GM12878 (cell line): ENCODE data around the gene NINJ1. TPM values are rescaled to one million over a fixed set of nuclear protein-coding genes. Genes with fewer than 3 reads are reported as not detected.

ENCODE experiments used
- ATAC-seq: fragments of 200-7000 bp; cut with Tn5 transposase; 3 replicates; pipeline ENCODE4 v1.9.1; 2020; ENCODE audit warnings: mild to moderate bottlenecking, moderate library complexity
- BruUV-seq: library from RNA; stranded (reverse); fragments of 400-500 nt; replicated peaks from 2 replicates; lab custom pipeline; 2021; lab: Mats Ljungman, UMichigan
- CTCF ChIA-PET: fragments of 300-600 bp; sonication (Branson Sonifier 250); formaldehyde crosslinking; extraction: SDS; loops from one replicate; lab custom pipeline; 2021; ENCODE audit warnings: inconsistent platforms; lab: Yijun Ruan, JAX
- POLR2A ChIA-PET: fragments of 350-600 bp; formaldehyde crosslinking; extraction: SDS; loops from one replicate; lab custom pipeline; 2021; ENCODE audit warnings: inconsistent platforms; lab: Charles Lee
- RAD21 ChIA-PET: fragments of 300-600 bp; sonication (Branson Sonifier 250); formaldehyde crosslinking; loops from one replicate; lab custom pipeline; 2023; ENCODE audit warnings: antibody characterized with exemption; ENCODE audit not compliant: unreplicated experiment; lab: Charles Lee
- SMC1A ChIA-PET: fragments of 300-600 bp; sonication (Branson Sonifier 250); formaldehyde crosslinking; loops from one replicate; lab custom pipeline; 2023; ENCODE audit not compliant: unreplicated experiment, uncharacterized antibody; lab: Charles Lee
- DNase-seq: peaks from one replicate; pipeline ENCODE4 v3.0.0-alpha.2; 2011; ENCODE audit warnings: low read depth, low spot score
- FAIRE-seq: peaks from 3 replicates; lab custom pipeline; 2011; peaks lifted over from hg19 to GRCh38; lab: Jason Lieb, UNC
- H2AFZ ChIP-seq: 2 replicates; pipeline ENCODE4 v1.6.0; 2011; ENCODE audit warnings: low read depth, low read length, control low read depth; ENCODE audit not compliant: control insufficient read depth
- H3K27ac ChIP-seq: 2 replicates; pipeline ENCODE4 v1.5.1; 2011; ENCODE audit warnings: control low read depth; ENCODE audit not compliant: control insufficient read depth, insufficient read depth
- H3K27me3 ChIP-seq, 2 experiments: replicated peaks in 1 of 2; 2 replicates each; pipeline versions ENCODE4 v1.6.0 to v1.6.1; 2011; ENCODE audit warnings: low read length in 1 of 2; ENCODE audit not compliant: control insufficient read depth in 2 of 2, insufficient read depth in 2 of 2
- H3K36me3 ChIP-seq, 2 experiments: 2 replicates each; pipeline ENCODE4 v1.5.1; 2011; ENCODE audit warnings: low read length in 1 of 2; ENCODE audit not compliant: control insufficient read depth in 2 of 2, insufficient read depth in 2 of 2
- H3K4me1 ChIP-seq: 2 replicates; pipeline ENCODE4 v1.6.1; 2011; ENCODE audit warnings: mild to moderate bottlenecking, low read length, moderate library complexity, mixed read lengths; ENCODE audit not compliant: control insufficient read depth, insufficient read depth
- H3K4me2 ChIP-seq: 2 replicates; pipeline ENCODE4 v1.6.0; 2011; ENCODE audit warnings: control low read depth; ENCODE audit not compliant: control insufficient read depth, insufficient read depth
- H3K4me3 ChIP-seq: fragments of 200-600 bp; sonication (generic); 2 replicates; pipeline ENCODE4 v1.5.1; 2016
- H3K79me2 ChIP-seq: 2 replicates; pipeline ENCODE4 v1.6.0; 2011; ENCODE audit warnings: low read length; ENCODE audit not compliant: control insufficient read depth, insufficient read depth
- H3K9ac ChIP-seq: 2 replicates; pipeline ENCODE4 v1.8.0; 2011; ENCODE audit warnings: low read length, control low read depth, mixed read lengths; ENCODE audit not compliant: control insufficient read depth, insufficient read depth
- H3K9me3 ChIP-seq: replicated peaks from 3 replicates; pipeline ENCODE4 v1.5.1; 2011; ENCODE audit warnings: mild to moderate bottlenecking, low read length; ENCODE audit not compliant: control insufficient read depth, insufficient read depth
- H4K20me1 ChIP-seq: 2 replicates; pipeline ENCODE4 v1.6.0; 2011; ENCODE audit not compliant: control insufficient read depth, insufficient read depth
- CBFB ChIP-seq: IDR thresholded peaks from 2 replicates; pipeline ENCODE4 v1.6.1; 2016; ENCODE audit warnings: antibody characterized with exemption, low read depth
- DPF2 ChIP-seq: fragments of 450-650 bp; IDR thresholded peaks from 2 replicates; pipeline ENCODE4 v1.6.1; 2017; ENCODE audit warnings: mild to moderate bottlenecking
- ETV6 ChIP-seq, 2 experiments: fragments of 450-650 bp in 1 of 2; IDR thresholded peaks in 1 of 2; conservative IDR thresholded peaks in 1 of 2; 2 replicates each; pipeline ENCODE4 v1.6.1; 2014; ENCODE audit warnings: antibody characterized with exemption in 1 of 2, borderline replicate concordance in 1 of 2, low read depth in 1 of 2, mild to moderate bottlenecking in 1 of 2, moderate library complexity in 1 of 2
- JUND ChIP-seq: IDR thresholded peaks from 2 replicates; pipeline ENCODE4 v1.6.1; 2012; ENCODE audit warnings: low read depth, mild to moderate bottlenecking, low read length, improper control_type of control experiment, moderate library complexity
- LARP7 ChIP-seq: fragments of 450-650 bp; IDR thresholded peaks from 2 replicates; pipeline ENCODE4 v1.6.1; 2017; ENCODE audit warnings: mild to moderate bottlenecking
- MYB ChIP-seq: fragments of 150-350 bp; IDR thresholded peaks from 2 replicates; pipeline ENCODE4 v1.6.1; 2014; ENCODE audit warnings: mild to moderate bottlenecking, low read depth, low read length, borderline replicate concordance
- PAX5 ChIP-seq: IDR thresholded peaks from 2 replicates; pipeline ENCODE4 v1.6.1; 2011; ENCODE audit warnings: low read depth, low read length, borderline replicate concordance
- POLR2A ChIP-seq: IDR thresholded peaks from 2 replicates; pipeline ENCODE4 v1.6.1; 2011; ENCODE audit warnings: low read depth, mild to moderate bottlenecking, low read length
- POLR2AphosphoS5 ChIP-seq: IDR thresholded peaks from 2 replicates; pipeline ENCODE4 v1.6.1; 2011; ENCODE audit warnings: mild to moderate bottlenecking, low read length, inconsistent platforms
- SPI1 ChIP-seq: IDR thresholded peaks from 2 replicates; pipeline ENCODE4 v1.6.1; 2011; ENCODE audit warnings: low read depth, mild to moderate bottlenecking, low read length, moderate library complexity, borderline replicate concordance; ENCODE audit not compliant: insufficient read depth
- SUZ12 ChIP-seq: fragments of 200-600 bp; sonication (generic); IDR thresholded peaks from one replicate; pipeline ENCODE4 v1.6.1; 2018; ENCODE audit warnings: antibody characterized with exemption, mild to moderate bottlenecking; ENCODE audit not compliant: unreplicated experiment
- TCF3 ChIP-seq: IDR thresholded peaks from 2 replicates; pipeline ENCODE4 v1.6.1; 2012; ENCODE audit warnings: low read depth, mild to moderate bottlenecking, low read length, borderline replicate concordance; ENCODE audit not compliant: insufficient read depth
- YBX1 ChIP-seq: fragments of 450-650 bp; IDR thresholded peaks from 2 replicates; pipeline ENCODE4 v1.6.1; 2016; ENCODE audit warnings: antibody characterized with exemption
- WGBS: methylation state at CpG from one replicate; pipeline ENCODE4 v1.1.6; 2016; ENCODE audit warnings: low lambda C conversion rate; ENCODE audit not compliant: insufficient replicate concordance, insufficient coverage; ENCODE audit errors: missing lambda C conversion rate; 5-methylcytosine and 5-hydroxymethylcytosine counted together
- in situ Hi-C: fragments of 300-500 bp; cut with MboI; formaldehyde crosslinking; loops from 9 replicates; pipeline ENCODE4 v1.14.3; 2018; ENCODE audit warnings: mixed read lengths
- intact Hi-C: fragments of 100-400 bp; cut with micrococcal nuclease; formaldehyde crosslinking; loops from one replicate; pipeline ENCODE4 v1.14.2; 2022; ENCODE audit not compliant: unreplicated experiment
- polyA plus RNA-seq, 11 experiments: library from polyadenylated mRNA; depleted of rRNA in 4 of 11; unstranded in 6 of 11; stranded (reverse) in 5 of 11; fragments of >200 nt; fragmentation: Nextera tagmentation in 4 of 11; fragmentation: Illumina TruSeq in 1 of 11; extraction: Ambion mirVana in 4 of 11; extraction: Trizol in 1 of 11; gene quantifications; 1 replicate in 1 of 11; 2 replicates in 10 of 11; pipeline versions ENCODE4 v1.2.1 to v1.2.3, GENCODE V29; 2011 to 2016; ENCODE audit warnings: inconsistent platforms in 2 of 11, missing spikeins in 2 of 11, low read depth in 1 of 11
- total RNA-seq, 4 experiments: library from RNA; depleted of rRNA in 3 of 4; stranded (reverse); fragments of >200 nt in 3 of 4; fragmentation: Illumina TruSeq in 1 of 4; extraction: Trizol in 1 of 4; gene quantifications; 2 replicates each; pipeline versions ENCODE4 v1.2.1 to v1.2.3, GENCODE V29; 2013 to 2021
- TF ChIP-seq, protein P1 (sequence below): IDR thresholded peaks from 2 replicates; pipeline ENCODE4 v1.6.1; 2011; ENCODE audit warnings: borderline replicate concordance, low read depth, mild to moderate bottlenecking, moderate library complexity, mixed read lengths, low read length; ENCODE audit not compliant: insufficient read depth; ENCODE audit errors: extremely low read length
- TF ChIP-seq, protein P2 (sequence below): fragments of 450-650 bp; IDR thresholded peaks from 2 replicates; pipeline ENCODE4 v1.6.1; 2017; ENCODE audit warnings: low read depth, mild to moderate bottlenecking, moderate library complexity

The NINJ1 gene
- total and polyA plus RNA-seq, 10 of the 15 experiments (the other 5 are each of a cell fraction or from before 2014, with no cell fraction given) = 0.64 to 33.5 (median 17.1) TPM

DNA sequence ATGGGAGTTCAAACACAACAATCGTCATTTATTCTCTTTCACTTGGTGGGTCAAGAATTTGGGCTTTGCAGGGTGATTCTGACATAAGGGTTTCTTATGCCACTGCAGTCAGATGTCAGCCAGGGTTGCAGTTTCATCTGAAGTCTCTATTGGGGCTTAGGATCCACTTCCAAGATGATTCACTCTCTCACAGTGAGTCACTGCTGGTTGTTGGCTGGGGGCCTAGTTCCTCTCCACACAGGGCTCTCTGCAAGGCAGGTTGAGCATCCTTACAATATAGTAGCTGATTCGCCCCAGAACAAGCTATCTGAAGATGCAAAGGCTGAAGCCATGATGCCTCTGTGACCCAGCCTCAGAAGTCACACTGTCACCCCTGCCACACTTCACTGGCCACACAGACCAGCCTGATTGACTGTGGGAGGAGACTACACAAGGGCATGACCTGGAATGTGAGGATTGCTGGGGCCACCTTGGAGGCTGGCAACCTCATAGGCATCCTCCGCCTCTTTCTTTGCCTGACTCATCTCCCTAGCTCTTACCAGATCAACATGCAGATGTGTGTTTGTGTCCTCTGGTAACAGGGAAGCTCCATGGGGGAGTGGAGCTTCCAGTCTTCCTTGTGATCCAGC lies 42.5 kb downstream of the NINJ1 start (continued):
- TF ChIP-seq, protein P1, sequence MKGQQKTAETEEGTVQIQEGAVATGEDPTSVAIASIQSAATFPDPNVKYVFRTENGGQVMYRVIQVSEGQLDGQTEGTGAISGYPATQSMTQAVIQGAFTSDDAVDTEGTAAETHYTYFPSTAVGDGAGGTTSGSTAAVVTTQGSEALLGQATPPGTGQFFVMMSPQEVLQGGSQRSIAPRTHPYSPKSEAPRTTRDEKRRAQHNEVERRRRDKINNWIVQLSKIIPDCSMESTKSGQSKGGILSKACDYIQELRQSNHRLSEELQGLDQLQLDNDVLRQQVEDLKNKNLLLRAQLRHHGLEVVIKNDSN = no peak
- peak; percentile 62; the same call in 1 of the 2 replicates for TF ChIP-seq SPI1
- peak; percentile 38; the same call in 1 of the 2 replicates for TF ChIP-seq JUND
- 0 out of 2 replicates have a peak, but pooled peaks have one; percentile 20 for TF ChIP-seq TCF3
- TF ChIP-seq ETV6 (conservative IDR thresholded peaks at IDR 0.05 in 1 of 2, IDR thresholded peaks at IDR 0.05 in 1 of 2; ENCODE audit: borderline replicate concordance in 1 of 2, low read depth in 1 of 2) = peak in 1 of 2 experiments; percentile 54; a peak in 2 of 4 replicates
- 0 out of 2 replicates have a peak, but pooled peaks have one; percentile 27 for TF ChIP-seq DPF2

DNA sequence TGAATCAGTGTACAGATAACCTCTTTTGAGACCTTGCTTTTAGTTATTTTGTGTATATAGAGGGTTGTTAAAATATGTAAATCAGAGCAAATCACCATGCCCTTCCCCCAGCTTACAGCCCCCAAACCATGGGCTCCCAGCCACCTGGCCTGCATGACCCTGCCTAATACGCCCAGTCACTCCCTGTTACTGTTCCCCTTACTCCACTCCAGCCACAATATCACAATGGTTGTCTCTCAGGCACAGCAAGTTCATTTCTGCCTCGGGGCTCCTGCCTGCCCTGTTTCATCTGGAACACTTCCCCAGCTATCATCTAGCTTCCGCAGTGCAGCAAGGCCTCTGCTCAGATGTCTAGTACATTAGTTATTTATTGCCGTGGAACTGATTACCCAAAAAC lies 43.0 kb downstream of the NINJ1 start:
- no peaks in the 10 kb centered on the region for H4K20me1 ChIP-seq
- peak overlapping the region; percentile 10; the same call in 1 of the 2 replicates for H3K4me3 ChIP-seq
- WGBS = 90% methylated on average over 4 of the region's 4 CpGs
- ChIA-PET SMC1A (interaction anchor here (3.1 kb wide), 1 partner anchor 31 kb away, joined by 14 read pairs; no protein-coding TSS in a partner anchor), RAD21 (no interaction called here), CTCF (interaction anchor here (1.2 to 1.9 kb wide), 2 partner anchors 18 to 26 kb away, joined by 4 to 10 read pairs; no protein-coding TSS in a partner anchor), POLR2A (interaction anchor here (0.6 to 3.3 kb wide), 7 partner anchors 9 to 103 kb away, joined by 3 to 13 read pairs (median 3); no protein-coding TSS in a partner anchor)
- TF ChIP-seq, protein P2, sequence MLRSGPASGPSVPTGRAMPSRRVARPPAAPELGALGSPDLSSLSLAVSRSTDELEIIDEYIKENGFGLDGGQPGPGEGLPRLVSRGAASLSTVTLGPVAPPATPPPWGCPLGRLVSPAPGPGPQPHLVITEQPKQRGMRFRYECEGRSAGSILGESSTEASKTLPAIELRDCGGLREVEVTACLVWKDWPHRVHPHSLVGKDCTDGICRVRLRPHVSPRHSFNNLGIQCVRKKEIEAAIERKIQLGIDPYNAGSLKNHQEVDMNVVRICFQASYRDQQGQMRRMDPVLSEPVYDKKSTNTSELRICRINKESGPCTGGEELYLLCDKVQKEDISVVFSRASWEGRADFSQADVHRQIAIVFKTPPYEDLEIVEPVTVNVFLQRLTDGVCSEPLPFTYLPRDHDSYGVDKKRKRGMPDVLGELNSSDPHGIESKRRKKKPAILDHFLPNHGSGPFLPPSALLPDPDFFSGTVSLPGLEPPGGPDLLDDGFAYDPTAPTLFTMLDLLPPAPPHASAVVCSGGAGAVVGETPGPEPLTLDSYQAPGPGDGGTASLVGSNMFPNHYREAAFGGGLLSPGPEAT = no peak
- TF ChIP-seq POLR2A (no peak), MYB (no peak), POLR2AphosphoS5 (no peak), YBX1 (no peak), CBFB (no peak), PAX5 (no peak), LARP7 (no peak), SUZ12 (no peak)
- no peak overlapping the region for H3K9ac ChIP-seq
- BruUV-seq = no TSS peak
- in situ Hi-C loops = no loop called here
- H3K9me3 ChIP-seq = peaks cover 9% of the 10 kb centered on the region
- FAIRE-seq (no peak), DNase-seq (no peak), ATAC-seq (no peak)
- peak overlapping the region; percentile 95; the same call in 1 of the 2 replicates for H3K4me2 ChIP-seq
- no peaks in the 10 kb centered on the region; the same call in 1 of the 2 replicates for H3K79me2 ChIP-seq
- peaks cover 45% of the 10 kb centered on the region for H3K4me1 ChIP-seq
- peaks cover 0 to 5% of the 10 kb centered on the region in 2 experiments; a peak in 1 of 4 replicates for H3K36me3 ChIP-seq
- intact Hi-C loops = loop anchor here (5.0 kb wide), 1 partner anchor 89 kb away; no protein-coding TSS in a partner anchor
- H3K27me3 ChIP-seq = no peaks in the 10 kb centered on the region
- no peak overlapping the region for H2AFZ ChIP-seq
- peak overlapping the region; percentile 70 for H3K27ac ChIP-seq
